Fibroblast of skin of right quadriceps (primary cell): ENCODE results near the gene ZBTB46.

Experiments
- DNase-seq: peaks from one replicate; pipeline ENCODE4 v3.0.0-alpha.2; 2013

The ZBTB46 gene

GRCh38 chr20:63836458-63837344 lies 5.6 kb upstream of the ZBTB46 start:
- DNase-seq = no peak

- peak; percentile 89 for DNase-seq
Observed at GRCh38 chr20:63835021-63835858, 4.2 kb upstream of the ZBTB46 start.

GRCh38 chr20:63834491-63834880 lies 3.4 kb upstream of the ZBTB46 start:
- DNase-seq = no peak

GRCh38 chr20:63833776-63834490 lies 2.9 kb upstream of the ZBTB46 start:
- DNase-seq = no peak

- DNase-seq = no peak
Observed at GRCh38 chr20:63831993-63832686, 1.1 kb upstream of the ZBTB46 start.

GRCh38 chr20:63831646-63831992 lies 555 bp upstream of the ZBTB46 start:
- DNase-seq = no peak

- no peak for DNase-seq
Observed at GRCh38 chr20:63829945-63830835, 874 bp downstream of the ZBTB46 start.

- no peak for DNase-seq
Observed at GRCh38 chr20:63829603-63829944, 1.5 kb downstream of the ZBTB46 start.

GRCh38 chr20:63828951-63829350 lies 2.1 kb downstream of the ZBTB46 start:
- no peak for DNase-seq

- DNase-seq = no peak
Observed at GRCh38 chr20:63828545-63828944, 2.5 kb downstream of the ZBTB46 start.

- no peak for DNase-seq
Observed at GRCh38 chr20:63828124-63828523, 2.9 kb downstream of the ZBTB46 start.

- no peak for DNase-seq
Observed at GRCh38 chr20:63826753-63827152, 4.3 kb downstream of the ZBTB46 start.

GRCh38 chr20:63825331-63826118 lies 5.5 kb downstream of the ZBTB46 start:
- no peak for DNase-seq

- no peak for DNase-seq
Observed at GRCh38 chr20:63823691-63824311, 7.3 kb downstream of the ZBTB46 start.

- no peak for DNase-seq
Observed at GRCh38 chr20:63822276-63822696, 8.8 kb downstream of the ZBTB46 start.

GRCh38 chr20:63821811-63822210 lies 9.3 kb downstream of the ZBTB46 start:
- no peak for DNase-seq

GRCh38 chr20:63819224-63819921 lies 11.7 kb downstream of the ZBTB46 start:
- no peak for DNase-seq

GRCh38 chr20:63815615-63816253 lies 15.3 kb downstream of the ZBTB46 start:
- DNase-seq = no peak

GRCh38 chr20:63814891-63815614 lies 16.0 kb downstream of the ZBTB46 start:
- no peak for DNase-seq
